Ramos (cell line): Measurements from ENCODE around the gene SPATA6L.

Experiments used
- in situ Hi-C: fragments of 300-500 bp; cut with MboI; formaldehyde crosslinking; loops from one replicate; pipeline ENCODE4 v1.14.3; 2022; ENCODE audit warnings: low sequenced_read_pairs; ENCODE audit not compliant: unreplicated experiment

Gene SPATA6L

DNA sequence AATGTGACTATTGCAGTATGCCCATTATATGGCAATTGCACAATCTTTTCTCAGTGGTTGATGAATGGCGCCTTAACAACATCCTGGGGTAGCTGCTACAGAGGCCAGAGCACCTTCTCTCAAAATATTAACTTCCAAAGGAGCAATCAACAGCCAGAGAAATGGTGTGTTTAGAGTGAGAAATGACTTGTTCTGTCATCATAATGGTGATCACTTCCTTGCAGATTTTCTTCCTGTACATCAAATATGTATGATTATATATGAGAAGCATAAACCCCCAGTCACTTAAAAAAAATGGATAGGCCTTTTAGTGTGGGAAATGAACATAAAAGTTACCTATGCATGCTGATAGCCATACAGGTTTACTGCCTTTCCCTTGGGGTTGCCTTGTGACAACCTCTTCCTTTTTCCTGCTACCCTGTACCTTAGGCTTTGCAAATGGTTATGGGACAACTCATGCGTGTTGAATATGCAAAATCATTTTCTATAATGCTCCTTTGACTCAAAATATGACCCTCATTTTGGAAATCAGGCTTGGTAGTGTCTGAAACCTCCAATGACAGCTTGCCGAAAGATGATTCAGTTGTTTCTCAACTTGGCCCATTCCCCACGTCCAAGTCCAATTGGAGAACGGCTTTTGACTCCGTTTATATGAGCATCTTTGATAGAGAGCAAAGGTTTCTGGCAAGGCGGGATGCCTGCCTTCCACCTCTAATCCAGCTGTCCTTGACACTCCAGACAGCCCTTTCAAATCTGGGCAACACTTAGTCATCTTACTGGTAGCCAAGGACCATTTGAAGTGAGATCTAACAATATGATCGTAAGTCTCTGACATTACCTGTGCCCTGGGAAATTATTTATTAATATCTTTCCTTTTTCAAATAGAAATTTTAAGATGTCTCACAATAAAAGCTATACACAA is 106.8 kb downstream of the SPATA6L start:
- in situ Hi-C loops: no loop called here

DNA sequence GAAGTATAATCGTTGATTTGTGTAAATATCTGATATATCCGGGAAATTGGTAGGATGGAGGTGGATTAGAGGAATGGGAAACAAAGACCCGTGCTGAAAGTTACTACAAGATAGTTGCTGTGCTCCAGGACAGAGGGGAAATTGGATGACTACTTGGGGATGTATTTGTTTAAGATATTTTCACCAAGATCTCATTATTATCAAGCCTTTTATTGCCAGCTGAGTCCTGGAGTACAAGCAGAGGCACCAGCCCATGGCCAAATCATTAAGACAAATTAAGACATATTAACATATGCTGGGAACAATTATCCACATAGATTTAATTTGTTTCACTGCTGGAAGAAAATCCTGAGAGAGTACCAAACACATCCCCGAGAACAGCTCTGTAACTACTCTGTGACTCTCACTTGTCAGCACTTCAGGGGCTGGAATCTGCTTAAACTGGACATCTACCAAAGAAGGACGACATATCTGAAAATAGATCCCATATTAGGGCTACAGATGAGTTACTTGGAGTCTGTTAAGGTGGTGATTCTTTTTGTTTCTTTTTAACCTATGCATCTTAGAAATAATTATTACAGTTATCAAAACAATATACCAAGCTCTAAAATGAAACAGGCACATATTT is 107.8 kb downstream of the SPATA6L start:
- in situ Hi-C loops: no loop called here

DNA sequence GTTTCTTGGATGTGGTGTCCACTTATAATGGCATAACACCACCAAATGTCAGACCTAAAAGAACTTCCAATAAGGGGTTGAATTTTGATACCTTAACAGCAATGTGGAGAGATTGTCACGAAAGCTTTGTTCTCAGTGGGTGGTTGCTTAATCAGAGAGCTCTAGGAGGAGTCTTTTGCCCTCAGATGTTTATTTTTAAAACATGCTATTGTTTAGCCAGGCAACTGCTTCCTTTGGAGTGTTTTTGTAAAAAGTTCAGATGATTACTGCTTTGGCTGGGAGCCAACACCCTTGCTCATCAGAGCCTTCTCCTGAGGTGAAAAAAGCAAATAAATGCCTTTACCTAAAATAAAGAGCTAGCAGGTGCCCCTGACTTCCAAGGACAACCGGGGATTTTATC is 111.0 kb downstream of the SPATA6L start:
- in situ Hi-C loops: no loop called here

DNA sequence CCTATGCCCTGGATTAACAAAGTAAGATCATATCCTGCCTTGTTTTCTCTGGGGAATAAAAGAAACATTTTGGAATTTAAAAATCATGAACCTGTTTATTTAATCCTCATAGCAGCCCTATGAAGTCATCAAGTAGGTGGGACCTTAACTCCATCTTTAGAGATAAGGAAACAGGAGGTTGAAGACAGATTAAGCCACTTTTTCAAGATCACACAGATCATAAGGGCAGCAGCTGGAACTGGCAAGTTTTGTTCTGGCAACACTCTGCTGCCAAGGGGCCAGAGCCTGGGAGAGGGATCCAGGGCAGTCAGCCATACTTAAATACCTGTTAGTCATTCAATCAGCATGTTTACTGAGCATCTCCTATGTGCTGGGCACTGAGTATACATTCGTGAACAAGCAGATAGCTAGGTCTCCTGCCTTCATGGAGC is 112.3 kb downstream of the SPATA6L start:
- in situ Hi-C loops: no loop called here

DNA sequence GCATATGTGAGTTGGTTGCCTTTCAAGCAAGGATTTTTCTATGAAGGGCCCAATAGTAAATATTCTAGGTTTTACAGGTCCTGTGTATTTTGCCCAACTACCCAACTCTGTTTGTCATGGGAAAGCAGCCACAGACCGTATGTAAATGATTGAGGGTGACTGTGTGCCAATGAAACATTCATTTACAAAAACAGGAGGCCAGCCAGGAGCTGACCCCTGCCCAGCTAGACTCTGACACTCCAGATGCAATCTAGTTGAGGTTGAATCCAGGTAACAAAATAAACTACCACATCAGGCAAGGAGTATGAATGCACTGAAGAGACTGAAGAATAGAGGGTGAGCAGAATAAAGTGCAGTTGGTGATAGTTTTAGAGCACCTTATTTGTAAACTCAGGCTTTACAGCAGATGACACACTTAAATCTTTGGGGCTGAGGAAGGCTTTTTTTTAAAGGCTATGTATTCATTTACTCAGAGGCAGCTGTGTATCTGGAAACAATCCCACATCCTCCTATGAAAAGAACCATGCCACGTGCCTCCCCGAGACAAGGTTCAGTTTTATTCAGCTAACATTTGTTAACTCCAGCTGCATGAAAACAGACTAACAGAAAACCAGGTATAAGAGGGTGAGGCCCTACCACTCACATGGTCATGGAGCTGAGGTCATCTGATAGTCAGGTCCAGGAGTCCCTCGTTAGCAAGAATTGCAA is 115.3 kb downstream of the SPATA6L start:
- in situ Hi-C loops: no loop called here

DNA sequence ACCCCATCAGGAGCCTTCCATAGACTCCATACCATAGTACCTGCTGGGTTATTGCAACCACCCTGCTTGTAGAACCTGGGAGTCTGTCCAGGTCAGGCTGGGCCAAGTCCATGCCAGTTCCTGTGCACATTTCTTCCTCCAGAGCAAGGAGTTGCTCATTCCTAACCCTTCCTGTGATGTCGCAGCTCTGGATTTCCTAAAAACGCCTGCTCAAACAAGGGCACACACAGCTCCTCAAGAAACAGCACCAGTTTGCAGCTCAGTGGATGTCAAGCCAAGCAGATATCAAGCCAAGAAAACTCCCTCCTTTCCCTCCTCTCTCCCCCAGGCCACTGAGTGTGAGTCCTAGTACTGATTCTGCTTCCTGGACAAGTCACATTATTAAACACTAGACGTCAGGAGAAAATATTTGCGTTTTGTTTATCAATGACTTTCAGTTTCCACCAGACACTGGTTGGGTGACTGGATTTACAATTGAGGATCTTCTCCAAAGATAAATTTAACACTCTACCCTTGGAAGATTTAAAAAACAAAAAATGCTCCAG is 116.5 kb downstream of the SPATA6L start:
- in situ Hi-C loops: no loop called here

DNA sequence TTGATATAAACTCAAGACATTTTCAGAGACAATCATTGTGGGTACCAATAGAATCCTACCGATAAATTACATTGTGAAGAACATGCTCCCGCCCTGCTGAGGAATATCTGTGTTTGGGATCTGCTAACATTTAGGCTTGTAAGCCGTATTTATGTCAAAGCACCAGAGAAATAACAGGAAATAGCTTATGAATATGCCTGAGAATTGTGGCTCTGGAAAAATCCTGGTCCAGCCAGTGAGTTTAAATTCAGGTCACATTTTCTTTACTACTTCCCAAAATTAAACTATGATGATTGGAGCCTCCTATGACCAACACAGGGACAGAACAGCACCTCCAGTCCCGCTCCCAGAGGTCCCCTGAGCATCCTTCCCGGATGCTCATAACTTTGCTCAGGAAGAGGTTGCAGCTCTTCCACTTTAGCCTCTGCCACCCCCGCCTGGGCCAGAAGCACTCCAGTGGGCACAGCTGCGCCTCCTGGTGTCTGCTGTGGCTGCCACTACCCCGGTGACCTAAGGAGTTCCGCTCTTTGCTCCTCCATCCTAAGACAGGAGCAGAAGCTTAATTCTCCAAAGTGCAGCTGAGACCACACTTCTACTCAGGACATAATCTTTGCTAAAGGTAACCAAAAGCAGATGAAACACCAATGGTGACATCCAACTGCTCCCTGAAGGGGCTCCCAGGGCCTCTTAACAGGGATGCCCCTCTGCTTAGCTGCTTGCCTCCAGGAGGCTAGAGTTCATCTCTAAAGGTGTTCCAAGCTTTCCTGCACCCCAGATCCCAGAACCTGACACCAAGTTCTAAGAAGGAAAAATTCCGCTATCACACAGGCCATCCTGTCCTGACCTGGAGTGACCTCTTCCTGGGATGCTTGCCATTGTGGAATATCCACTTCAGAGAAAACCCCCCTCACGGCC is 117.2 kb downstream of the SPATA6L start:
- in situ Hi-C loops: no loop called here
